K562 (cell line): ENCODE data around the gene SLC3A2. TPM values are rescaled to one million over a fixed set of nuclear protein-coding genes. Genes with fewer than 3 reads are reported as not detected.

ENCODE experiments used
- ATAC-seq: fragments of 200-7000 bp; cut with Tn5 transposase; 3 replicates; pipeline ENCODE4 v1.9.1; 2020; ENCODE audit warnings: moderate library complexity
- BruUV-seq: library from RNA; stranded (reverse); fragments of 400-500 nt; replicated peaks from 2 replicates; lab custom pipeline; 2021; lab: Mats Ljungman, UMichigan
- CTCF ChIA-PET: fragments of 300-600 bp; formaldehyde crosslinking; extraction: SDS; loops from one replicate; lab custom pipeline; 2021; ENCODE audit warnings: low intra/inter-chr PET ratio; lab: Yijun Ruan, JAX
- POLR2A ChIA-PET: fragments of 300-600, 350-650 bp; sonication (Branson Sonifier 250); formaldehyde crosslinking; extraction: SDS; loops from one replicate; lab custom pipeline; 2021; ENCODE audit warnings: antibody characterized with exemption, inconsistent platforms; lab: Yijun Ruan, JAX
- DNase-seq, 4 experiments: peaks; one replicate each; pipeline versions ENCODE4 v3.0.0 to v3.0.0-alpha.2; 2011 to 2018; ENCODE audit warnings: low spot score in 3 of 4, mixed read lengths in 3 of 4; ENCODE audit errors: extremely low read depth in 1 of 4
- FAIRE-seq: peaks from 2 replicates; lab custom pipeline; 2011; peaks lifted over from hg19 to GRCh38; lab: Jason Lieb, UNC
- H2AFZ ChIP-seq: 2 replicates; pipeline ENCODE4 v1.6.0; 2011; ENCODE audit warnings: low read depth, low read length, control low read depth, inconsistent platforms
- H3K27ac ChIP-seq: fragments of 200-600 bp; 3 replicates; pipeline ENCODE4 v1.8.0; 2011; ENCODE audit warnings: low read depth, mild to moderate bottlenecking, control low read depth, inconsistent platforms, low read length, moderate library complexity, mixed read lengths; ENCODE audit errors: extremely low read depth
- H3K27me3 ChIP-seq, 2 experiments: fragments of 300-600 bp in 1 of 2; 2 replicates in 1 of 2; 3 replicates in 1 of 2; pipeline versions ENCODE4 v1.6.0 to v1.8.0; 2011; ENCODE audit warnings: inconsistent platforms in 2 of 2, low read length in 2 of 2, mild to moderate bottlenecking in 1 of 2, mixed read lengths in 1 of 2, moderate library complexity in 1 of 2; ENCODE audit not compliant: control insufficient read depth in 2 of 2, insufficient read depth in 2 of 2
- H3K36me3 ChIP-seq: fragments of 300-600 bp; 3 replicates; pipeline ENCODE4 v1.8.0; 2011; ENCODE audit warnings: mild to moderate bottlenecking, low read length, inconsistent platforms; ENCODE audit not compliant: control insufficient read depth, insufficient read depth
- H3K4me1 ChIP-seq, 2 experiments: fragments of 200-600 bp in 1 of 2; replicated peaks in 1 of 2; 2 replicates in 1 of 2; 3 replicates in 1 of 2; pipeline versions ENCODE4 v1.5.1 to v1.8.0; 2011; ENCODE audit warnings: inconsistent platforms in 2 of 2, low read length in 2 of 2, mild to moderate bottlenecking in 1 of 2, mixed read lengths in 1 of 2, moderate library complexity in 1 of 2; ENCODE audit not compliant: control insufficient read depth in 2 of 2, insufficient read depth in 2 of 2
- H3K4me2 ChIP-seq: 2 replicates; pipeline ENCODE4 v1.6.1; 2011; ENCODE audit warnings: low read length, control low read depth, inconsistent platforms, mixed read lengths; ENCODE audit not compliant: insufficient read depth
- H3K4me3 ChIP-seq: fragments of 200-600 bp; sonication (generic), shearing (Covaris generic); 2 replicates; pipeline ENCODE4 v1.5.1; 2016; ENCODE audit warnings: control low read depth, inconsistent platforms
- H3K79me2 ChIP-seq: fragments of 200-600 bp; 3 replicates; pipeline ENCODE4 v1.8.0; 2011; ENCODE audit warnings: low read length, inconsistent platforms; ENCODE audit not compliant: control insufficient read depth, insufficient read depth
- H3K9ac ChIP-seq, 2 experiments: 2 replicates each; pipeline versions ENCODE4 v1.6.0 to v1.6.1; 2011; ENCODE audit warnings: low read depth in 2 of 2, low read length in 2 of 2, control low read depth in 1 of 2, inconsistent platforms in 1 of 2, mild to moderate bottlenecking in 1 of 2, mixed read lengths in 1 of 2; ENCODE audit not compliant: insufficient read depth in 1 of 2
- H3K9me1 ChIP-seq: one replicate; pipeline ENCODE4 v1.6.0; 2011; ENCODE audit warnings: inconsistent platforms, mild to moderate bottlenecking, low read length, moderate library complexity; ENCODE audit not compliant: control insufficient read depth, insufficient read depth
- H3K9me3 ChIP-seq: replicated peaks from 2 replicates; pipeline ENCODE4 v1.5.1; 2011; ENCODE audit warnings: low read depth, low read length, inconsistent platforms; ENCODE audit not compliant: control insufficient read depth, insufficient read depth
- H4K20me1 ChIP-seq: replicated peaks from 2 replicates; pipeline ENCODE4 v1.6.1; 2011; ENCODE audit warnings: low read length, inconsistent platforms, mixed read lengths; ENCODE audit not compliant: control insufficient read depth, insufficient read depth
- ATF7 ChIP-seq: fragments of 450-650 bp; IDR thresholded peaks from 2 replicates; pipeline ENCODE4 v1.7.1; 2014; ENCODE audit warnings: mild to moderate bottlenecking, moderate library complexity
- CXXC5 ChIP-seq: fragments of 250-450 bp; sonication (Bioruptor Pico); IDR thresholded peaks from 2 replicates; pipeline ENCODE4 v1.8.0; 2022; ENCODE audit warnings: inconsistent platforms, mild to moderate bottlenecking, moderate library complexity
- ERF ChIP-seq: fragments of 450-650 bp; formaldehyde crosslinking; IDR thresholded peaks from 2 replicates; pipeline ENCODE4 v1.4.0; 2020; ENCODE audit warnings: mild to moderate bottlenecking, mixed read lengths
- JUN ChIP-seq, 2 experiments: sonication (generic) in 1 of 2; formaldehyde crosslinking in 1 of 2; IDR thresholded peaks; 2 replicates each; pipeline versions ENCODE4 v1.6.1 to v1.8.0; 2012 to 2022; ENCODE audit warnings: borderline replicate concordance in 2 of 2, mild to moderate bottlenecking in 2 of 2, improper control_type of control experiment in 1 of 2, low read depth in 1 of 2, low read length in 1 of 2, missing genetic modification reagents in 1 of 2
- PCBP1 ChIP-seq: fragments of 200-400 bp; formaldehyde crosslinking; IDR thresholded peaks from 2 replicates; pipeline ENCODE4 v1.6.1; 2018; ENCODE audit warnings: mild to moderate bottlenecking, low read depth, low read length; ENCODE audit not compliant: poor library complexity, severe bottlenecking
- ZFP1 ChIP-seq: fragments of 450-650 bp; formaldehyde crosslinking; IDR thresholded peaks from 2 replicates; pipeline ENCODE4 v1.4.0; 2020; ENCODE audit warnings: mild to moderate bottlenecking, mixed read lengths
- ZNF561 ChIP-seq: fragments of 450-650 bp; formaldehyde crosslinking; conservative IDR thresholded peaks from 2 replicates; pipeline ENCODE4 v1.4.0; 2020; ENCODE audit warnings: mild to moderate bottlenecking, moderate library complexity
- WGBS: fragments of 100-300 bp; shearing (Covaris generic); methylation state at CpG from one replicate; pipeline ENCODE4 v1.1.6; 2016; ENCODE audit warnings: low coverage, mixed read lengths; ENCODE audit not compliant: insufficient coverage; ENCODE audit errors: missing lambda C conversion rate; 5-methylcytosine and 5-hydroxymethylcytosine counted together
- in situ Hi-C: fragments of 300-500 bp; cut with MboI; formaldehyde crosslinking; loops from 4 replicates; pipeline ENCODE4 v1.15.0; 2018; ENCODE audit warnings: inconsistent platforms, mixed read lengths
- intact Hi-C: fragments of 100-400 bp; cut with micrococcal nuclease; formaldehyde crosslinking; loops from 2 replicates; pipeline ENCODE4 v1.14.2; 2022
- polyA plus RNA-seq, 8 experiments: library from polyadenylated mRNA; depleted of rRNA in 4 of 8; stranded (reverse) in 5 of 8; unstranded in 3 of 8; fragments of >200 nt; fragmentation: Nextera tagmentation in 2 of 8; fragmentation: Illumina TruSeq in 1 of 8; extraction: Ambion mirVana in 2 of 8; extraction: Trizol in 1 of 8; gene quantifications; 2 replicates each; pipeline versions ENCODE4 v1.2.1 to v1.2.3, GENCODE V29; 2011 to 2014; ENCODE audit warnings: inconsistent platforms in 1 of 8, missing spikeins in 1 of 8
- total RNA-seq, 7 experiments: library from RNA; depleted of rRNA in 6 of 7; stranded (reverse); fragments of >200 nt in 6 of 7; fragmentation: Illumina TruSeq in 2 of 7; extraction: Trizol in 2 of 7; gene quantifications; 2 replicates each; pipeline versions ENCODE4 v1.2.1 to v1.2.3, GENCODE V29; 2011 to 2021; ENCODE audit warnings: low replicate concordance in 1 of 7
- TF ChIP-seq, protein P1 (sequence below): fragments of 250-450 bp; sonication (Bioruptor Pico); IDR thresholded peaks from 2 replicates; pipeline ENCODE4 v1.5.0; 2021
- TF ChIP-seq, protein P2 (sequence below), 2 experiments: fragments of 450-650 bp; IDR thresholded peaks; 2 replicates each; pipeline ENCODE4 v1.6.1; 2018; ENCODE audit warnings: mild to moderate bottlenecking in 2 of 2, low read depth in 1 of 2; ENCODE audit not compliant: partially characterized antibody in 2 of 2

SLC3A2 gene
- total and polyA plus RNA-seq, 9 of the 15 experiments (the other 6 are each of a cell fraction or from before 2014, with no cell fraction given): 20.0 to 296 (median 214) TPM

DNA sequence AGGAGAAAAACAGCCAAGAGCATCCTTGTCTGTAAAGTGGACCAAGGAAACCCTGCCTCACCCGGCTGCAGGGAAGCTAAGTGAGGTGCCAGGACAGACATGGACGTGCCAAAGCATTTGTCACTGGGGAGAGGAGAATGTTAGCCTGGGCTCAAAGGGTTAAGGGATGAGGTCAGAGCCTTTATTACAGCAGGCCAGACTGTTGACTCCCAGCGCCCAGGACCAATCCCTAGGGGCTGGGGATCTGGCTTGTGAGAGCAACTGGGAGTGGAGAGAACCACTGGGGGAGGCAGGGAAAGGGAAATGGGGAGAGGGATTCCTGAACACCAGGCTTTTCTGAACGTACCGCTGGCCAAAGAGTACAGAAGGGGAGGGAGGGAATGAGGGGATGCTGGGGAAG, 37.8 kb downstream of the SLC3A2 start:
- DNase-seq (no peak), FAIRE-seq (no peak), ATAC-seq (no peak)
- in situ Hi-C loops (no loop called here), intact Hi-C loops (no loop called here)
- H3K9ac ChIP-seq: no peak overlapping the region
- H3K4me3 ChIP-seq: no peak overlapping the region
- H4K20me1 ChIP-seq: 0 out of 2 replicates have a peak, but pooled peaks cover 7% of the 10 kb centered on the region
- CTCF ChIA-PET: interaction anchor here (0.6 kb wide), 1 partner anchor 57 kb away, joined by 3 read pairs; no protein-coding TSS in a partner anchor
- H3K36me3 ChIP-seq: no peaks in the 10 kb centered on the region
- no peak overlapping the region for H3K4me2 ChIP-seq
- no TSS peak for BruUV-seq
- WGBS: 12% methylated on average over 5 of the region's 5 CpGs
- no peaks in the 10 kb centered on the region for H3K9me3 ChIP-seq
- no peaks in the 10 kb centered on the region for H3K79me2 ChIP-seq
- peaks cover 0 to 6% of the 10 kb centered on the region in 2 experiments; a peak in 2 of 5 replicates for H3K27me3 ChIP-seq
- peaks cover 16 to 44% of the 10 kb centered on the region in 2 experiments for H3K4me1 ChIP-seq
- TF ChIP-seq, protein P1, sequence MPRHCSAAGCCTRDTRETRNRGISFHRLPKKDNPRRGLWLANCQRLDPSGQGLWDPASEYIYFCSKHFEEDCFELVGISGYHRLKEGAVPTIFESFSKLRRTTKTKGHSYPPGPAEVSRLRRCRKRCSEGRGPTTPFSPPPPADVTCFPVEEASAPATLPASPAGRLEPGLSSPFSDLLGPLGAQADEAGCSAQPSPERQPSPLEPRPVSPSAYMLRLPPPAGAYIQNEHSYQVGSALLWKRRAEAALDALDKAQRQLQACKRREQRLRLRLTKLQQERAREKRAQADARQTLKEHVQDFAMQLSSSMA: no peak
- TF ChIP-seq ATF7: 0 out of 2 replicates have a peak, but pooled peaks have one; percentile 26
- no peaks in the 10 kb centered on the region for H3K9me1 ChIP-seq
- POLR2A ChIA-PET: interaction anchor here (0.7 to 2.6 kb wide), 4 partner anchors 29 to 97 kb away, joined by 3 to 9 read pairs (median 4); no protein-coding TSS in a partner anchor
- no peak overlapping the region for H3K27ac ChIP-seq
- no peak overlapping the region for H2AFZ ChIP-seq

DNA sequence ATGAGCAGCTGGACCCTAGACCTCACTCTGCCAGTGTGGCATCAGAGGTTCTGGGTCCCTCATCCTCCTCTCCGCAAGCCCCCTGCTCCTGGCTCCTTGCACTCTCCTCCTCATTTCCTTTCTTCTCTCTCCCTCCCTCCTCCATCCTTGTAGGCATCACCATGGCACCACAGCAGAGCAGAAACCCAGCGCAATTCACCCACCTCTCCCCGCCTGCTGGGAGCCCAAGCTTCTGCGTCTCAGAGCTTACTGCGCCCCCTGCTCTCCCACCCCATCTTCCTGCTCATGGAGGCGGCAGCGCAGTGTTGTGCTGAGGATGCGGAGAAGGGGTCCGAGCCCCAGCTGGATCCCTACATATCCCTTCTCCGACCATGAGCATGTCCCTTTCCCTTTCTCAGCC, 38.8 kb downstream of the SLC3A2 start:
- no peak overlapping the region for H3K4me3 ChIP-seq
- H3K9me1 ChIP-seq: no peaks in the 10 kb centered on the region
- peaks cover 19 to 49% of the 10 kb centered on the region in 2 experiments for H3K4me1 ChIP-seq
- intact Hi-C loops (no loop called here), in situ Hi-C loops (no loop called here)
- no peak overlapping the region for H3K4me2 ChIP-seq
- DNase-seq (no peak), ATAC-seq (no peak), FAIRE-seq (no peak)
- no peaks in the 10 kb centered on the region for H3K79me2 ChIP-seq
- WGBS: 38% methylated on average over 10 of the region's 10 CpGs
- H2AFZ ChIP-seq: no peak overlapping the region
- H3K27me3 ChIP-seq: peaks cover 0 to 12% of the 10 kb centered on the region in 2 experiments; a peak in 3 of 5 replicates
- no peak overlapping the region for H3K27ac ChIP-seq
- H3K9ac ChIP-seq: peak overlapping the region in 1 of 2 experiments; percentile 19; a peak in 1 of 4 replicates
- CTCF ChIA-PET: no interaction called here
- 0 out of 2 replicates have a peak, but pooled peaks cover 7% of the 10 kb centered on the region for H4K20me1 ChIP-seq
- H3K9me3 ChIP-seq: no peaks in the 10 kb centered on the region
- no peaks in the 10 kb centered on the region for H3K36me3 ChIP-seq
- no TSS peak for BruUV-seq
- POLR2A ChIA-PET: interaction anchor here (0.6 to 2.6 kb wide), 6 partner anchors 30 to 243 kb away, joined by 3 to 9 read pairs (median 3); partner anchors contain the start of gene SLC3A2
- TF ChIP-seq CXXC5 (CRISPR knock-in tag) (no peak), ZNF561 (CRISPR knock-in tag) (no peak), ZFP1 (CRISPR knock-in tag) (no peak), PCBP1 (no peak), JUN (IDR thresholded peaks at IDR 0.05; ENCODE audit: borderline replicate concordance, low read depth, low read length) (no peak), JUN (CRISPR knock-in tag; IDR thresholded peaks at IDR 0.05; ENCODE audit: borderline replicate concordance) (no peak), ERF (no peak)
- TF ChIP-seq, protein P2, sequence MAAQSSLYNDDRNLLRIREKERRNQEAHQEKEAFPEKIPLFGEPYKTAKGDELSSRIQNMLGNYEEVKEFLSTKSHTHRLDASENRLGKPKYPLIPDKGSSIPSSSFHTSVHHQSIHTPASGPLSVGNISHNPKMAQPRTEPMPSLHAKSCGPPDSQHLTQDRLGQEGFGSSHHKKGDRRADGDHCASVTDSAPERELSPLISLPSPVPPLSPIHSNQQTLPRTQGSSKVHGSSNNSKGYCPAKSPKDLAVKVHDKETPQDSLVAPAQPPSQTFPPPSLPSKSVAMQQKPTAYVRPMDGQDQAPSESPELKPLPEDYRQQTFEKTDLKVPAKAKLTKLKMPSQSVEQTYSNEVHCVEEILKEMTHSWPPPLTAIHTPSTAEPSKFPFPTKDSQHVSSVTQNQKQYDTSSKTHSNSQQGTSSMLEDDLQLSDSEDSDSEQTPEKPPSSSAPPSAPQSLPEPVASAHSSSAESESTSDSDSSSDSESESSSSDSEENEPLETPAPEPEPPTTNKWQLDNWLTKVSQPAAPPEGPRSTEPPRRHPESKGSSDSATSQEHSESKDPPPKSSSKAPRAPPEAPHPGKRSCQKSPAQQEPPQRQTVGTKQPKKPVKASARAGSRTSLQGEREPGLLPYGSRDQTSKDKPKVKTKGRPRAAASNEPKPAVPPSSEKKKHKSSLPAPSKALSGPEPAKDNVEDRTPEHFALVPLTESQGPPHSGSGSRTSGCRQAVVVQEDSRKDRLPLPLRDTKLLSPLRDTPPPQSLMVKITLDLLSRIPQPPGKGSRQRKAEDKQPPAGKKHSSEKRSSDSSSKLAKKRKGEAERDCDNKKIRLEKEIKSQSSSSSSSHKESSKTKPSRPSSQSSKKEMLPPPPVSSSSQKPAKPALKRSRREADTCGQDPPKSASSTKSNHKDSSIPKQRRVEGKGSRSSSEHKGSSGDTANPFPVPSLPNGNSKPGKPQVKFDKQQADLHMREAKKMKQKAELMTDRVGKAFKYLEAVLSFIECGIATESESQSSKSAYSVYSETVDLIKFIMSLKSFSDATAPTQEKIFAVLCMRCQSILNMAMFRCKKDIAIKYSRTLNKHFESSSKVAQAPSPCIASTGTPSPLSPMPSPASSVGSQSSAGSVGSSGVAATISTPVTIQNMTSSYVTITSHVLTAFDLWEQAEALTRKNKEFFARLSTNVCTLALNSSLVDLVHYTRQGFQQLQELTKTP (IDR thresholded peaks at IDR 0.05; ENCODE audit: low read depth in 1 of 2, partially characterized antibody in 2 of 2): no peak
